ENCODE data around the gene DHPS.
"Not testable (repeated sequence)": the region's sequence is repeated elsewhere in the genome, so short reads cannot be mapped to it uniquely, and the experiment has no call there.

The DHPS gene
- total RNA-seq: 0.37 to 2.6 (median 1.3) reads per million in 18 experiments

- peak; percentile 97 to 98 for DNase-seq
Measured at GRCh38 chr19:12681074-12681987, at the start of gene DHPS. Gene DHPS, minus strand, starts transcription at chr19:12681880. Its CDS starts 114 bp downstream, at chr19:12681766.

GRCh38 chr19:12731337-12731736 lies 49.7 kb upstream of the DHPS start:
- DNase-seq: no peak

GRCh38 chr19:12730064-12730463 lies 48.4 kb upstream of the DHPS start:
- DNase-seq: peak; percentile 29 to 33

GRCh38 chr19:12727745-12728433 lies 46.2 kb upstream of the DHPS start:
- no peak for DNase-seq

- no peak for DNase-seq
Measured at GRCh38 chr19:12726988-12727316, 45.3 kb upstream of the DHPS start.

GRCh38 chr19:12725612-12726011 lies 43.9 kb upstream of the DHPS start:
- DNase-seq: not testable (repeated sequence)

- DNase-seq: peak; percentile 28 to 49
Measured at GRCh38 chr19:12723641-12724426, 42.2 kb upstream of the DHPS start, which contains the start of gene TNPO2. Gene TNPO2, minus strand, starts transcription at chr19:12723932. Its CDS starts 2,955 bp downstream, at chr19:12720977.

- no peak for DNase-seq
Measured at GRCh38 chr19:12723381-12723640, 41.6 kb upstream of the DHPS start.

- peak; percentile 98 to 99 for DNase-seq
Measured at GRCh38 chr19:12722566-12723380, 41.1 kb upstream of the DHPS start.

- peak; percentile 22 to 50 for DNase-seq
Measured at GRCh38 chr19:12721656-12722565, 40.2 kb upstream of the DHPS start.

GRCh38 chr19:12720851-12721655 lies 39.4 kb upstream of the DHPS start:
- no peak for DNase-seq

- no peak for DNase-seq
Measured at GRCh38 chr19:12720296-12720695, 38.6 kb upstream of the DHPS start.

GRCh38 chr19:12715929-12716328 lies 34.2 kb upstream of the DHPS start:
- no peak for DNase-seq

GRCh38 chr19:12715102-12715501 lies 33.4 kb upstream of the DHPS start:
- no peak for DNase-seq

GRCh38 chr19:12713304-12713703 lies 31.6 kb upstream of the DHPS start:
- not testable (repeated sequence) for DNase-seq

GRCh38 chr19:12712077-12712476 lies 30.4 kb upstream of the DHPS start:
- DNase-seq: not testable (repeated sequence)

GRCh38 chr19:12711187-12711586 lies 29.5 kb upstream of the DHPS start:
- no peak for DNase-seq

GRCh38 chr19:12708641-12709040 lies 27.0 kb upstream of the DHPS start:
- no peak for DNase-seq

- DNase-seq: no peak
Measured at GRCh38 chr19:12706332-12706718, 24.6 kb upstream of the DHPS start.

GRCh38 chr19:12705654-12706331 lies 24.1 kb upstream of the DHPS start:
- no peak for DNase-seq

All from inflammatory macrophage (primary cell).